Measurements from ENCODE around the gene HNMT. TPM values are rescaled to one million over a fixed set of nuclear protein-coding genes. Genes with fewer than 3 reads are reported as not detected.

Gene HNMT
- total RNA-seq, 2 donors from 2014 or later = 37.2 to 52.1 TPM

GRCh38 chr2:137935591-137935990, 28.7 kb upstream of the HNMT start:
- TF ChIP-seq CTCF (IDR thresholded peaks at IDR 0.05) (no peak), POLR2A (IDR thresholded peaks at IDR 0.05) (no peak)
- WGBS, 2 donors = 44 to 50% methylated on average over 1 of the region's 1 CpG
- intact Hi-C loops (cut with DNase I) = no loop called here

GRCh38 chr2:137937246-137937645, 27.0 kb upstream of the HNMT start:
- Histone ChIP-seq H3K27me3 (no peaks in the 10 kb centered on the region), H3K4me1 (no peaks in the 10 kb centered on the region), H3K27ac (no peak overlapping the region), H3K36me3 (replicated peaks in 1 of 2; ENCODE audit: insufficient read depth in 1 of 2, low read depth in 2 of 2) (no peaks in the 10 kb centered on the region), H3K4me3 (no peak overlapping the region), H3K9me3 (no peaks in the 10 kb centered on the region)
- no peak for DNase-seq
- intact Hi-C loops (cut with DNase I) = no loop called here
- TF ChIP-seq CTCF (IDR thresholded peaks at IDR 0.05) (no peak), POLR2A (IDR thresholded peaks at IDR 0.05) (no peak)
- WGBS, 2 donors = 87 to 88% methylated on average over 4 of the region's 4 CpGs
- ATAC-seq = no peak

More at GRCh38 chr2:137935591-137935990, 28.7 kb upstream of the HNMT start:
- Histone ChIP-seq H3K36me3 (replicated peaks in 1 of 2; ENCODE audit: insufficient read depth in 1 of 2, low read depth in 2 of 2) (no peaks in the 10 kb centered on the region), H3K9me3 (no peaks in the 10 kb centered on the region), H3K27me3 (no peaks in the 10 kb centered on the region), H3K27ac (no peak overlapping the region), H3K4me1 (no peaks in the 10 kb centered on the region), H3K4me3 (no peak overlapping the region)
- DNase-seq (no peak), ATAC-seq (no peak)

GRCh38 chr2:137937778-137938177, 26.5 kb upstream of the HNMT start:
- WGBS, 2 donors = 65 to 70% methylated on average over 3 of the region's 3 CpGs
- intact Hi-C loops (cut with DNase I) = no loop called here
- no peak for DNase-seq

DNA sequence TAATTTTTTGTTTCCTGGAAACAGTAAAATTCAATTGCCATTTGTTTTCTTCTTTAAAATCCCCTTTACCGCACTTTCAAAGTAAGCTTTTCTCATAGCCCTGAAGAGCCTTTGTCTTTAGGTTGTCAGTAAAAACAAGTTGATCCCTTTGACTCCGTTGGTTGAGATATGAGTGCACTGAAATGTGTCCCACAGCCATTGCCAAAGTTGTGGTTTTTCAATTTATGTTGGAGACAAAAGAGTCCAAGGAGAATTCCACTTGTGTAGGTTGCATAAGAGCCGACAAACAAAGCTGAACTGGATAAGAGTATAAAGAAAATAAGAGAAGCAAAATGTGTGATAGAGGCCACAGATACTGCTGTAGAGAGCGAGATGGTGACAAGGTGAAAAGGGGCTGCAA, 26.1 kb upstream of the HNMT start:
- Histone ChIP-seq H3K4me1 (no peaks in the 10 kb centered on the region), H3K27ac (no peak overlapping the region), H3K36me3 (replicated peaks in 1 of 2; ENCODE audit: insufficient read depth in 1 of 2, low read depth in 2 of 2) (no peaks in the 10 kb centered on the region), H3K4me3 (no peak overlapping the region), H3K27me3 (no peaks in the 10 kb centered on the region), H3K9me3 (no peaks in the 10 kb centered on the region)
- no peak for DNase-seq
- intact Hi-C loops (cut with DNase I) = no loop called here
- no peak for ATAC-seq
- no peak for TF ChIP-seq POLR2A (IDR thresholded peaks at IDR 0.05)
- TF ChIP-seq CTCF (IDR thresholded peaks at IDR 0.05) = no peak
- 68 to 71% methylated on average over 4 of the region's 4 CpGs for WGBS, 2 donors

More at GRCh38 chr2:137937778-137938177, 26.5 kb upstream of the HNMT start:
- Histone ChIP-seq H3K36me3 (replicated peaks in 1 of 2; ENCODE audit: insufficient read depth in 1 of 2, low read depth in 2 of 2) (no peaks in the 10 kb centered on the region), H3K27me3 (no peaks in the 10 kb centered on the region), H3K4me1 (no peaks in the 10 kb centered on the region), H3K27ac (no peak overlapping the region), H3K4me3 (no peak overlapping the region), H3K9me3 (no peaks in the 10 kb centered on the region)
- no peak for TF ChIP-seq CTCF (IDR thresholded peaks at IDR 0.05)
- TF ChIP-seq POLR2A (IDR thresholded peaks at IDR 0.05) = no peak
- no peak for ATAC-seq

DNA sequence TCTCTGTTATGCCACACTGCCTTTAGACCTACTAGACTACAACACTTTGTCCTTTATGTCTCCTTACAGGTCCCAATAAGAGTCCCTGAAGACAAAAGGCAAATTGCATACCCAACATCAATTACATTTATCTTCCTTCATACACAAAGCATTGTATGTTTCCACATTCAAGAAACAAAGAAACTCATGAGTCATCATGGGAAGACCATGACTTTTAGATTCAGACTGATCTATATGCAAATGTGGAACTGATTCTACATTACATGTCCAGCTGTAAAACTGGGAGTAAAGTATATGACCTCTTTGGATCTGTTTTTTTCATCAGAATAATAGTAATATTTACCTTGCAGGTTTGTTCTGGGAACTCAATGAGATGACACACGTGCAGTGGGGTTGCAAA, 25.2 kb upstream of the HNMT start:
- H3K27me3 ChIP-seq = no peaks in the 10 kb centered on the region
- H3K4me1 ChIP-seq = no peaks in the 10 kb centered on the region
- intact Hi-C loops (cut with DNase I) = no loop called here
- no peak overlapping the region for H3K4me3 ChIP-seq
- ATAC-seq = no peak
- whole genome bisulfite sequencing, 2 donors = 60 to 75% methylated on average over 1 of the region's 1 CpG
- DNase-seq = no peak
- H3K27ac ChIP-seq = no peak overlapping the region
- no peaks in the 10 kb centered on the region for H3K9me3 ChIP-seq
- no peaks in the 10 kb centered on the region for H3K36me3 ChIP-seq (replicated peaks in 1 of 2; ENCODE audit: insufficient read depth in 1 of 2, low read depth in 2 of 2)
- TF ChIP-seq CTCF (IDR thresholded peaks at IDR 0.05) = no peak
- no peak for TF ChIP-seq POLR2A (IDR thresholded peaks at IDR 0.05)
